ENCODE measurements around the gene PSMA7.

PSMA7 gene

DNA sequence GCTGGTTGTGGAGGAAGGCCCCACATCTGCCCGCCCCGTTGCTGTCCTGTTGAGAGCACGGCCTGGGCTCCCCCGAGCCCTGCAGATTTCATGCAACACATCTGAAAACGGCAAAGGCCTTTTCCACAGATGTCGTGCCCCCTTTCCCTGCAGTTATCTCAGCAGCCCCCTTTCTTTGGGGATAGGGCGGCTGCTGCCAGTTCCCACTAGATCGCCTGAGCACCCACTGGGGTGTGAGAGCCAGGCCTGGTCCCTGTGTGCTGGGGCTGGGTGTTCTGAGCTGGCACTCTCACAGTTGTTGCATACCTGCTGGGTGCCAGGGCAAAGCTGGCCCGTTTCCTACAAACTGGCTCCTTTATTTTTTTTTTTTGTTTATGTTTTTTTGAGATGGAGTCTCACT is 27.3 kb upstream of the PSMA7 start:
- DNase-seq: no peak

DNA sequence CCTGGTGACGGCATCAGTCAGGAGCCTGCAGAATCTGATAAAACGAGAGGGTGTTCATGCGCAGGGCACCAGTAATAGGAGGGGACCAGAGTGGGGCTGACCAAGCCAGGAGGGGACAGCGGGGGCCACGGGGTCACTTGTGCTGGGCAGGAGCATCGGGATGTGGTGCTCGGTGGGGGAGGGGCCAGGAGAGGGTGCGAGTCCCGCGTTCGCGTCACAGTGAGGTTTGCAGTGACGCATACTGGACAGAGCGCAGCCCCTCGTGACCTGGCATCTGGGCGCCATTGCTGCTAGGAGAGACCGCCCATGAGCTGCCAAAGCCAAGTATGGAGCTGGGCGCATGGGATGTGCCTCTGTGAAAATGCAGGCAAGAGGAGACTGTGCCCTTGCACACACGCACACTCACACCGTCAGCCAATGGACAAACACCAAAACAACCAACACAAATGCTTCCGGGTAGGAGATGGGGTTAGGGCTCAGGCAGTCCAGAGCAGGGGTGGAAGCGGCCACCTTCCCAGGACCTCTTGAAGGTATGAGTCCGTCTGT is 25.8 kb upstream of the PSMA7 start:
- no peak for DNase-seq

DNA sequence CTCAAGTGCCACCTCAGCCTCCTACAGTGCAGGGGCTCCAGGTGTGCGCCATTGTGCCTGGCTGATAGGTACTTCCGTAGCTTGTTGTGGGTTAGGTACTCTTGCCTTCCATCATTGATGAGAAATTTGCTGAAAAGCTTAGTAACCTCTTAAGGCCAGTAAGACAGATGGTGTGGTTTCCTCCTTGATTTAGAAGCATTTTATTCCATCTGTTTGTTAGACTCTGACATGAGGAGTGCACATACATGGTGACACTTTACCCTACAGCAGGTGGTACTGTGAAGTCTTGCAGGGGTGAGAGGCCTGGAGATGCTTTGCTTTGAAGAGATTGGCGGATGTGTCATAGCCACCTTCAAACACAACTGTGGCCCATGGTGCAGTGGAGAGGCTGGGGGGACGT is 24.9 kb upstream of the PSMA7 start:
- DNase-seq: no peak

DNA sequence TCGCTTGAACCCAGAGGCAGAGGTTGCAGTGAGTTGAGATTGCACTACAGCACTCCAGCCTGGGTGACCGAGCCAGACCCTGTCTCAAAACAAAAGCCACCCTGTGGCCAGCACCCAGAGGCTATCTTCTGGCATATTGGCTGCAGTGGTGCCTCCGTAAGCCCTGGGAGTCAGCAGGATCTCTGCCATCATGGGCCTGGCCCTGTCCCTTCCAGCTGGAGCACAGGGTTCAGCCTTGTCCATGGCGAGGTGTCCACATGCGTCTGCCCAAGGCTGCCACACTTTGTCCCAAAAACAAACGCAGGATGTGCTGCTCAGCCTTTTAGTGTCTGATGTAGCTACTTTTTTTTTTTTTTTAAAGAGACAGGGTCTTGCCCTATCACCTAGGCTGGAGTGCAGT is 24.3 kb upstream of the PSMA7 start:
- no peak for DNase-seq

DNA sequence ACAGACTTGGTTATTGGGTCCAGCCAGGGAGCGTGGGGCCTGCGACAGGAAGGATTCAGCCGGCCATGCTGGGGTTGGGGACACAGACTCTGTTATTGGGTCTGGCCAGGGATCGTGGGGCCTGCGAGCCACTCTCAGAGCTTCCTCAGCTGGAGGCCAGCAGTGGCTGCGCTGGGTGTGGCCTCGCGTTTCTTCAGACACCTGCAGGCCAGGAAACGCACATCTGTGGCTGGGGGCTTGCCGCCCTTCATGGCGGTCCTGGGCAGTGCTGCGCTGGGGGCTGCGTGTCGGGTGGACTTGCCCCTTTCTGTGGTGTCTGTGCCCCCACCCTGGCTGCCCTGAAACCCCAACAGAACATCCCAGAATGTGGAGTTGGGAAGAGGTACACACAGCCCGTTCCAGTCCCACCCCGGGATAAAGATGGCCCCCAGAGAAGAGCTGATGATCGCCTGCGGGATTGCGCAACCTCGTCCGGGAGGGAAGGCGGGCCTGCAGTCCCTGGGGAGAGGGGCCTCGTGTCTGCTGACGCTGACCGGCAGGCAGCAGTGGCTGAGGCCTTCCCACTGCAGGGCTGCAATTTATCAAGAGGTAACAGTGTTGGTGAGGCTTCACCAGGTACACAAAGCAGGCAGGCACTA is 22.7 kb upstream of the PSMA7 start:
- no peak for DNase-seq

DNA sequence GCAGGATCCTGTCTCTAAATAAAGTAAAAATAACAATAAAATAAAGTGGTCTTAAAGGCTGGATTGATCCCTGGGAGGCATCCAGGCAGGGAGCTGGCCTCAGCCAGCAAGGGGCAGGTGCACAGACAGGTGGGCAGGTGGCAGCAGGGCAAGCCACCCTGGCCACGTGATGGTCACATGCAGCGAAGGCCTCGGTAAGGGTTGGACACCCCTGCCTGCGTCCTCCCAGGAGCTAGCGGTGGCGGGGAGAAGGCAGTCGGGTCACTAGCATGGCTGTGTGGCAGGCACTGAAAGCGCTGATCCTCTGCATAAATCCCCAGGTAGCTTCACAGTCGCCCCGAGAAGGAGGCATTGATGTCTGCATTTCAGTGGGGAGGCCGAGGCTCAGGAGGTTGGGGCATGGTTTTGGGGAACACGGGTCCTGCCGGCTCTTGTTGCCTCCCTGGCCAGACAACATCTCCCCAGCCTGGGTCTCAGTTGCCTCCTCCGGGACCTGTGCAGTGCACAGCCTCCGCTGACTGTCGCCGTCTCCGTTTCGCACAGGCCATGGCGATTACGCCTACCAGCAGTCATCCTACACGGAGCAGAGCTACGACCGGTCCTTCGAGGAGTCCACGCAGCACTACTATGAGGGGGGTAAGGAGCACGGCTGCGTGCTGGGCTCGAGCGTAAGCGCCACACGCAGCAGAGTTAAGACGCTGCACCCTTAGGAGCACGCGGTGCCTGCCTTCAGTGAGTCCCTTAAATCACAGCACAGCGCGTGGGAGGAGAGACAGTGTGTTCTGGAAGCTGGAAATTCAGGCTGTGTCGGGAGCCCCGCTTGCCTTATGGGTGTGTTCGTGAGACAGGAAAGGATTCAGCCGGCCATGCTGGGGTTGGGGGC is 21.9 kb upstream of the PSMA7 start:
- DNase-seq: no peak

DNA sequence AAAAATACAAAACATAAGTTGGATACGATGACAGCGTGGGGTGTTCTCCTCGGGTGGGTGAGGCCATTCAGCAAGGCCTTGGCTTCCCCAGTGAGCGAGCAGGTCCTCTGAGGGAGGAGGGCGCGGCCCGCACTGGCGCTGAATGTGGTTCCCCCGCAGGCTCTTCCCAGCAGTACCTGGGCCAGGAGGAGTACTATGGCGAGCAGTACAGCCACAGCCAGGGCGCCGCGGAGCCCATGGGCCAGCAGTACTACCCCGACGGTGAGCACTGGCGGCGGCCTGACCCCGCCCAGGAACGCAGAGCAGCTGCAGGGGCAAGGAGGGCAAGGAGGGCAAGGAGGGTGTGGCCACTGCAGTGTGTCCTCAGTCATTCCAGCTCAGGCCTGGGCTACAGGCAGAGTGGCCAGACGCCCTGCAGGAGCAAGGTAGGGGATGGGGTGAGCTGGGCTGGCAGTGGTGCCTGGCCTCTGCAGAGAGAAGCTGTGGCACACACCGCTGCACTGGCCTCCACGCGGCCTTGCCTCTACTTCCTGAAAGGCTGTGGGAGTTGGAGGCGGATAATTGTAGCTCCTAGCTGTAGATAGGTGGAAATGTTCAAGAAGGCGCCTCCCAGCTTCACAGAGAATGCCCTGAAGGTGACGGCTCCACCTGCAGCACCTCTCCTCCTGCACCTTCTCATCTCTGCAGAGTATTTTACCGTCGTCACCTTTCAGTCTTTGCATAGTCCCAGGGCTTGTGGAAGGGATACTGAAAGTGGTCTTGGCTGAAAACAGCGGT is 21.0 kb upstream of the PSMA7 start:
- no peak for DNase-seq

DNA sequence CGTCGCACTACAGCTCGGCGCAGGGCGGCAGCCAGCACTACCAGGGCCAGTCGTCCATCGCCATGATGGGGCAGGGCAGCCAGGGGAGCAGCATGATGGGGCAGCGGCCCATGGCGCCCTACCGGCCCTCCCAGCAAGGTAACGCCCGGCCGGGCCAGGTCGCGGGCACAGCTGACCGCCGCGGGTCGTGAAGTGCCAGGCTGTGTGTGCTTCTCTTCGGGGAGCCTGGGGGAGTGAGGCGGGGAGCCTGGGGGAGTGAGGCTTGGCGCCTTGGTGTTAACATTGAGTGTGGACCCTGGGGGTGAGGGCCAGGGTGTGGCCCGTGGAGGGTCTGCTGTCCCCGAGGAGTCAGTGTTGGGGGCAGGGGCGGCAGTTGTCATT is 20.3 kb upstream of the PSMA7 start:
- DNase-seq: no peak

DNA sequence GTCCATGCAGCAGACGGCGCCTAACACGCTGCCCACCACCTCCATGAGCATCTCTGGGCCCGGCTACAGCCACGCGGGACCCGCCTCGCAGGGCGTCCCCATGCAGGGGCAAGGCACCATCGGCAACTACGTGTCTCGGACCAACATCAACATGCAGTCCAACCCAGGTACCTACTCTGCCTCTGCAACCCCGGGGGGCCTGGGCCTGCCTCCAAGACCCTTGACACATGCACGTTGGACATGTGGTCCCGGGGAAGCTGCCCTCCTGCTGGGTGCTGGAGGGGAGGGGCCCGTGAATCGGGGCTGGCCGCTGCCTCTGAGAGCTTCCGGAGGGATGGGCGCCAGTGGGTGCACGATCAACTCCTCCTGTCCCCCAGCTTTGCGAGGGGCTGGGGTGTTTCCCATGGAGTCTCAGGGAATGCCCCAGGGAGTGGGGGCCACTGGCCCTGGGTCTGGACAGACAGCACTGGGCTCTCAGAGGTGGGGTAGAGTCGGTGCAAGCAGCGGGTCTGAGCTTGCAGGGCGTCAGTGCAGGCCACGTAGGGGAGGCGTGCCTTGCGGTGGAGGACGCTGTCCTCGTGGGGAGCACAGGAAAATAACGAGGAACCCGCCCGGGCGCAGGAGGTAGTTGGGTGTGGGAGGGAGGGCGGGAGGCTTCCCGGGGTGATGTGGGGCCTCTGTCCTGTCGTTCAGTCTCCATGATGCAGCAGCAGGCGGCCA is 19.7 kb upstream of the PSMA7 start:
- no peak for DNase-seq

DNA sequence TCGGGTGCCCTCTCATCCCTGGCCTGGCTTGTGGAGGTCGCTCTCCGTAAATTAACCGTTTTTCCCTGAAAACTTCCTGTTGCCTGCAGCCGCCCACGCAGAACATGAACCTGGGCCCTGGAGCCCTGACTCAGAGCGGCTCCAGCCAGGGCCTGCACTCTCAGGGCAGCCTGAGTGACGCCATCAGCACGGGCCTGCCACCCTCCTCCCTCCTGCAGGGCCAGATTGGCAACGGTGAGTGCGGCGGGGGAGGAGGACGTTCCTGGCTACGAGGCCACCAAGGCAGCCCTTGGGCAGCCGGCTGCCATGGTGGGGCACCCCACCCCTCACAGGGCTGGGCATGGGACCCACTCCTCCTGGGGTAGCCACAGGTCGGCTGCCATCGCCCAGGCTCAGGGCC is 18.2 kb upstream of the PSMA7 start:
- DNase-seq: no peak

DNA sequence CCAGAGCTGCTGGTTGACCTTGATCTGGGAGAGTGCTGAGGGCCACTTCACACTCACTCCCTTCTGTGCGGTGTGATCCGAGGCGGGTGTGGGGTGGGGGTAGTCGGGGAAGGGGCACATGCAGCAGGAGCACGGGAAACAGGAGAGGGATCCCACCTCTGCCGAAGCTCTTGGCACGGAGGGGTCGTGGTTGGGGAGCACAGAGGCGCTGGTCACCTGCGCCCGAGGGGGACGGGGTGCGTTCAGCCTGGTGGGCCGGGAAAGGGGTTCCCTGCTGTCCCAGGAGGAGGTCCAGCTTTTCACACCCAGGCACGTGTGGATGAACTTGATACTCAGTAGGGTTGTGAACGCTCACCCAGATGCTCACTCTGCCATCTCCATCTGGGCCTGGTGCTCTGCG is 17.7 kb upstream of the PSMA7 start:
- DNase-seq: no peak

DNA sequence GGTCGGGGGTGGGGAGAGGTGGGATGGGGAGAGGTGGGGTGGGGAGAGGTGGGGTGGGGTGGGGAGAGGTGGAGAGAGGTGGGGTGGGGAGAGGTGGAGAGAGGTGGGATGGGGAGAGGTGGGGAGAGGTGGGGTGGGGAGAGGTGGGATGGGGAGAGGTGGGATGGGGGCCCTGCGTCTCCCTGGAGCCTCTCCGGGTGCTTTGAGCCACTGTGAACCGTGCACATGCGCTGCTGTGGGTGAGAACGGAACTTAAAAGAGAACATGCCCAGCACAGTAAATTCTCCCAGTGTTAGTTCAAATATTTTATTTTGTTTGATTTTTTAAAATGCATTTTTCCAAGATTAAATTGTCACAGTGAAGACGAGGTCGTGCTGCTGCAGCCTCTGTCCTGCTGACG is 17.1 kb upstream of the PSMA7 start:
- DNase-seq: no peak

DNA sequence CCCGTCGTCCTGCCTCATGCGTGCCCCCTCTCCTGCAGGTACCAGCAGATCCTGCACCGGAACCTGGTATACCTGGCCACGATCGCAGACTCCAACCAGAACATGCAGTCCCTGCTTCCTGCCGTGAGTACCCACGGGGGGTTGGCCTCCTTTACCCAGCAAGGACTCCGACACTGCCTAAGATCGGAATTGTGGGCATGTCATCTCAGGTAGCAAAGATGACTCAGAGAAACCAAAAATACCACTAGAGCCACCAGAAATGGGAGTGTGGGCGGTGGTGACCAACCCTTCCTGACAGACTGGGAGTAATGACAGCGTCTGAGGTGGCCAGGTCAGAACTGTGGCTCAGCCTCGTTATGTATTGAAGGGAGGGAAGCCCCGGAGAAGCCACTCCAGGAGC is 16.6 kb upstream of the PSMA7 start:
- DNase-seq: no peak

DNA sequence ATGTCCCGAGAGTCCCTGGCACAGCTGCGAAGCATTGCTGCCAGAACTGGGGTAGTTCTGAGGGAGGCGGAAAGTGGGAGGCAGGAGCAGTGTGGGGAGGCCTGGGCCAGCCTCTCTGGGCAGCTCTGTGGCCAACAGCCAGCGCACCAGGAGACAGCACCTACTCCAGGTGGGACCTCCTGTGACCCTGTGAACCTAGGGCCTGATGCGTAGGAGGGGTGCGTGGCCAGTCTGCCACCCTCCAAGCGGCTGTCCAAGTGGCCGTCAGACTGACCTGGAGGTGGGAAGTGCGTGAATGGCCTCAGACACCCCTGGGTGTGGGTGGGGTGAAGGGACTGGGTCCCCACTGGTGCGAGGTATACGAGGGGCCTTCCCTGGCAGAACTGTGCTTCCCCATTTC is 15.9 kb upstream of the PSMA7 start:
- DNase-seq: no peak

DNA sequence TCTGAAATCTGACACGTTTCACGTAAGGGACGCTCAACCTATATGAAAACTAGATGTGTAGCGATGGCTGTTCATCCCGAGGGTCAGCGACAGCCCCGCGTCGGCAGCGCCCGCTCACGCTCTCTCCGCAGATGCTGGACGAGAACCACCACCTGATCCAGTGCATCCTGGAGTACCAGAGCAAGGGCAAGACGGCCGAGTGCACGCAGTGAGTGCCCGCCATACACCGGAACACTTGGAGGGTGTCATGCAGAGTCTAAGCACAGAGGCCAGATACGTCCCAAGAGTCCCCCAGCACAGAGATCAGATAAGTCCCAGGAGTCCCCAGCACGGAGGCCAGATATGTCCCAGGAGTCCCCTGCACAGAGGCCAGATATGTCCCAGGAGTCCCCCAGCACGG is 15.3 kb upstream of the PSMA7 start:
- no peak for DNase-seq

DNA sequence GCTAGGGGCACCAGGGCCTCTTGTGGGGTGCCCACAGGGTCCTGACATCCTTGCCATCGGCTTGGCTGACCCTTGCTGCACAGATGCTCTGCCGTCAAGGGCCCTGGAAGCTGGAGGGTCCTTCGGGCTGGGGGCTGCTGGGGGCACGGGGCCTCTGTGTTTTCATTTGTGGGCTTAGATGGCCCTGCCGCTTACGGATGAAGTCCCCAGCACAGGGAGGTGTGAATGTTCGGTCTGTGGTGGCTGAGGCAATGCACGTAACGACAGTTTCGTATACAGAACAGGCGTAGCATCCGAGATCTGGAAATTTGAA is 14.8 kb upstream of the PSMA7 start:
- no peak for DNase-seq

DNA sequence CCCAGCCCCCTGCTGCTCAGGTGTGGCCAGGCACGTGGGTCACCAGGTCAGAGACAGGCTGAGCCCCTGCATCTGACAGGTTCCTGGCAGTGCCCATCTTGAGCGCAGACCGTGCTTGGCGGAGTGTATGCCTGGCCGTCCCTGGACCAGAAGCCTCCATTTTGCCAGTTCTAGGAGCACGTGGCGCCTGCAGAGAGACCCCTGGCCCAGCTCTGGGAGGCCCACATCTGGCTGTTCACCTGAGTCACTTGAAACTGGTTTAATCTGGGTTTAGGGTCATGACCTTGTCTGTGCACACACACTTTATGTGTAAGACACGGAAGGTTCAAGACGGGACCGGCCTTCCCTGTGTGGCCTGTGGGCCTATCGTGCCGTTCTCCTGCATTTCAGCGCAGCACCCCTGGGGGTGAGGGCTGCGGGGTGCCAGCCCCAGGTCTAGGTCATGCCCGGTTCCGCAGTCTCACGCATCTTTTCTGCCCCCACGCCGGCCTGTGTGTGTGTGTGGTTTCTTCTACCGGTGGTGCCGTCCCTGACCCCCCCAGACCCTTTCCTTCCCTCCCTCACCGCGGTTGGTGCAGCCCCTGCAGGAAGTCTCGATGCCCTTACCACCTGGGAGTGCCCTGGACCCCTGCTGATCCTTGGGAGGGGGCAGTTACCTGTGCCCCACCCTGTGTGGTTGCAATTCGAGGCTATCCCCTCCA is 14.3 kb upstream of the PSMA7 start:
- DNase-seq: no peak

DNA sequence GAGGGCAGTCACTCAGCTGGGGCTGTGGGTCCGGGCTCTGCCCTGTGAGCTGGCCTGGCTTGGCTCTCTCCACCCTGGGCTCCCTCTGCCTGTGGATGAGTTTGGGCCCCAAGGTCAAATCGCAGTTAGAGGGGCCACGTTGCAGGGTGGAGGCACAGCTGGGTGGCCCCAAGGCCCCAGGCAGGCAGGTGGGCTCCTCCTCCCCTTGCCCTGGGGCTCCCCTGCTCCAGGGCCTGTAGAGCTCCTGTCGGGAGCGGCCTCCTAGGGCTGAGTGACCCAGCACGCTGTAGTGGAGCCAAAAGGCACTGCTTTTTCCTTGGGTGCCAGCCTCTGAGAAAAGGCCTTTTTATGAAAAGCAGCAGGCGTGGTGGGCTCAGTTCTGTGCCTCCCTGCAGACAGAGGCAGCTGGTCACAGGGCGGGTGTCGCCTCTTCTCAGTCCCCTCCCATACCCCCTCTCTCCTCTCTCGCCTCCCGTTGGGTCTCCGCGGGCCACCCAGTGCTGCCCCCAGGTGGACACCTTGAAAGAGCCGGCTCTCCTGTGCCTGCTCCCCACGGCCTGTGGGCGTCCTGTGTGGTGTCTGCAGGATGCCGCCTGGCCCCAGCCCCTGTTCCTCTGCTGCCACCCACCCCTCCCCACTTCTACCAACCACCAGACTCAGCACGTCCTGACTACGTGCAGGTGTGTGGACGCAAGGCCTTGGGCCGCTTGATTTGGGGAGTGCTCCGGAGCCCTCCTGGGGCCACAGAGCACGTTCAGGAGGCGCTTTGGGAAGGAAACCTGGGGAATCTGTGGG is 13.6 kb upstream of the PSMA7 start:
- peak; percentile 78 to 92 for DNase-seq

DNA sequence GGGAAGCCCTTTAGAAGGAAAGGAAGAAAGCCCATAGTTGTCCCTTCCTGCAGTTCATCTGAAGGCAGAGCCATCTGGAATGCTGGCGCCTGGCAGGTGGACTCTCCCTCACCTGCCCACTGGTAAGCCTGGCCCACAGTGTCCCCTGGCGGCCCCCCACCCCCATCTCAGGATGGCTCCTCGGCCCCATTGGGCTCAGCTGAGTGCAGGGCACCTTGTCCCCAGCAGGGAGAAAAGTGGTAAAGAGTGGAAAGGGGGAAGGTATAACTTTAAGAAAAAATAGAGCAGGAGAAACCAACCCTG is 13.0 kb upstream of the PSMA7 start:
- peak in 1 of 2 experiments; percentile 45 for DNase-seq

DNA sequence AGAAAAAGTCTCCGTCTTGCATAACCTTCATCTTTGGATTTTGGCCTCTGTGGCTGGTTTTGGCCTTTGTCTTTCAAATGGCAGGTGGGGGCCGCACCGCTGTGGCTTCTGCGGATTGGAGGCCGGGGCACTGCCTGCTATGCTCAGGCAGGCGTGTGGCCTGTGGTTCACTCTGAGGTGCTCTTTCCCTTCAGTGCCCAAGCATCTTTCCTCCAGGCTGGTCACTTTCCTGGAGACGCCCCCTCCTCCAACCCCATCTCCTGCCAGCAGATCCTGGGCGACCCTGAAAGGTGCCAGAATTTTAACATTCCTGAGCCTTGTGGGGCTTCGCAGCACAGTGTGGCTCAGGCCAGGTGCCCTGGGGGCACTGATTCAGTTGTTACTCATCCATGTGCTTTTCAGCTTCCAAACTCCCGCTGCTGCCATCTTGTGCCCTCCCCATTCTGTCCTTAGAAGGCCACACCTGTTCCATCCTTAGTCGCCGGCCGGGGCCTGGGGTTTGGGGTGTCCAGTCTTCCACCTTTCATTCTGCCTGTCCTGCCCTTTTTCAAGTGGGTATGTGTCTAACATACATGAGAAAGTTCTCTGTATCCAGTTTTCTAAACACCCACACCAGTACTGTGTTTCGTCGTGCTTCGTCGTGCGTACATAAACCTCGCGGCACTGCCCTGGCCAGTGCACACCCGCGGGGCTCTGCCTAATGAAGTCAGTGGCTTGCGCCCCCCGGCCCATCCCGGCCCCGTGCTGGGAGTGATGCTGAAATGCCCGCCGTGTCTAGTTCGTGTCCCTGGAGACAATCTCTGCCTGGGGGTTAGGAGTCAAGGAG is 12.4 kb upstream of the PSMA7 start:
- DNase-seq: no peak

DNA sequence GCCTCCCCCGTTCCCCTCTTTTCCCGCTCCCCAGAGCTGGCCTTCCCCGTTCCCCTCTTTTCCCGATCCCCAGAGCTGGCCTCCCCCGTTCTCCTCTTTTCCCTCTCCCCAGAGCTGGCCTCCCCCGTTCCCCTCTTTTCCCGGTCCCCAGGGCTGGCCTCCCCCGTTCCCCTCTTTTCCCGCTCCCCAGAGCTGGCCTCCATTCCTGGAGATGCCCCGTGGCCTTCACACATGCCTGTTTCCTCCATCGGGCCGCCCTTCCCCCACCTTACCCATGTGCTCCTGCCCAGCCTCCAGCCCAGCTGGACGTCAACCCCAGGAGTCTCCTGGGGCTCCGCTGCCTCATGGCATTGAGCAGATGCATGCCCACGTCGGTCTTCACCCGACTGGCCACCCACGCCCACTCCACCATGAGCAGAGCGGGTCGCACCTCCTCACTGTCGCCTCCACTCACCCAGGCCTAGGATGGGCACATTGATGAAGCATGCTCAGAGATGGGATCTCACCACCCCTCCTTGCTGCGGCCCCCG is 8.7 kb upstream of the PSMA7 start:
- no peak for DNase-seq

All from NCI-H526 (cell line).